Osteocyte (in vitro differentiated cells): ENCODE measurements around the gene METTL24. TPM values are rescaled to one million over a fixed set of nuclear protein-coding genes. Genes with fewer than 3 reads are reported as not detected.

Experiments
- DNase-seq: peaks from one replicate; pipeline ENCODE4 v3.0.0; 2021; ENCODE audit warnings: mixed read lengths; ENCODE audit not compliant: unreplicated experiment; ENCODE audit errors: extremely low spot score
- H3K27ac Mint-ChIP-seq: one replicate; pipeline ENCODE4 v1.8.0; 2021; ENCODE audit warnings: mild to moderate bottlenecking, mixed read lengths; ENCODE audit not compliant: unreplicated experiment
- H3K27me3 Mint-ChIP-seq: one replicate; pipeline ENCODE4 v1.8.0; 2021; ENCODE audit warnings: mixed read lengths; ENCODE audit not compliant: unreplicated experiment
- H3K36me3 Mint-ChIP-seq: one replicate; pipeline ENCODE4 v1.8.0; 2021; ENCODE audit warnings: mixed read lengths; ENCODE audit not compliant: unreplicated experiment
- H3K4me1 Mint-ChIP-seq: one replicate; pipeline ENCODE4 v1.8.0; 2021; ENCODE audit warnings: mixed read lengths; ENCODE audit not compliant: unreplicated experiment
- H3K4me3 Mint-ChIP-seq: one replicate; pipeline ENCODE4 v1.8.0; 2021; ENCODE audit warnings: mild to moderate bottlenecking, moderate library complexity, mixed read lengths; ENCODE audit not compliant: unreplicated experiment
- H3K9me3 Mint-ChIP-seq: one replicate; pipeline ENCODE4 v1.8.0; 2021; ENCODE audit warnings: mixed read lengths; ENCODE audit not compliant: unreplicated experiment
- CTCF ChIP-seq: fragments of 200-600 bp; sonication (generic); IDR thresholded peaks from 2 replicates; pipeline ENCODE4 v1.5.0; 2021; ENCODE audit warnings: antibody characterized with exemption, mild to moderate bottlenecking, moderate library complexity
- total RNA-seq: library from RNA; stranded (reverse); gene quantifications from 2 replicates; pipeline ENCODE4 v1.2.1, GENCODE V29; 2021

Gene METTL24
- total RNA-seq, 1 donor from 2014 or later: not detected

- no peak overlapping the region for H3K27ac Mint-ChIP-seq
- H3K4me3 Mint-ChIP-seq: no peak overlapping the region
- H3K27me3 Mint-ChIP-seq: peaks cover 5% of the 10 kb centered on the region
- H3K4me1 Mint-ChIP-seq: peaks cover 5% of the 10 kb centered on the region
- no peaks in the 10 kb centered on the region for H3K9me3 Mint-ChIP-seq
- H3K36me3 Mint-ChIP-seq: no peaks in the 10 kb centered on the region
- no peak for TF ChIP-seq CTCF
- no peak for DNase-seq
These were observed 34.9 kb downstream of the METTL24 start for GRCh38 chr6:110323258-110323657.

GRCh38 chr6:110322874-110323242 is 35.3 kb downstream of the METTL24 start:
- no peak for DNase-seq
- Mint-ChIP-seq H3K4me1 (peaks cover under 1% of the 10 kb centered on the region), H3K4me3 (no peak overlapping the region), H3K9me3 (no peaks in the 10 kb centered on the region), H3K27ac (no peak overlapping the region), H3K27me3 (peaks cover 5% of the 10 kb centered on the region), H3K36me3 (no peaks in the 10 kb centered on the region)
- TF ChIP-seq CTCF: no peak

GRCh38 chr6:110322151-110322873 is 35.8 kb downstream of the METTL24 start:
- TF ChIP-seq CTCF: no peak
- H3K4me3 Mint-ChIP-seq: no peak overlapping the region
- no peak overlapping the region for H3K27ac Mint-ChIP-seq

GRCh38 chr6:110320307-110320706 is 37.8 kb downstream of the METTL24 start:
- Mint-ChIP-seq H3K27ac (no peak overlapping the region), H3K9me3 (no peaks in the 10 kb centered on the region), H3K4me3 (no peak overlapping the region), H3K36me3 (no peaks in the 10 kb centered on the region), H3K27me3 (peaks cover 17% of the 10 kb centered on the region), H3K4me1 (no peaks in the 10 kb centered on the region)
- no peak for TF ChIP-seq CTCF
- no peak for DNase-seq

More at GRCh38 chr6:110322151-110322873, 35.8 kb downstream of the METTL24 start:
- Mint-ChIP-seq H3K4me1 (no peaks in the 10 kb centered on the region), H3K9me3 (no peaks in the 10 kb centered on the region), H3K36me3 (no peaks in the 10 kb centered on the region), H3K27me3 (peaks cover 9% of the 10 kb centered on the region)
- no peak for DNase-seq

DNA sequence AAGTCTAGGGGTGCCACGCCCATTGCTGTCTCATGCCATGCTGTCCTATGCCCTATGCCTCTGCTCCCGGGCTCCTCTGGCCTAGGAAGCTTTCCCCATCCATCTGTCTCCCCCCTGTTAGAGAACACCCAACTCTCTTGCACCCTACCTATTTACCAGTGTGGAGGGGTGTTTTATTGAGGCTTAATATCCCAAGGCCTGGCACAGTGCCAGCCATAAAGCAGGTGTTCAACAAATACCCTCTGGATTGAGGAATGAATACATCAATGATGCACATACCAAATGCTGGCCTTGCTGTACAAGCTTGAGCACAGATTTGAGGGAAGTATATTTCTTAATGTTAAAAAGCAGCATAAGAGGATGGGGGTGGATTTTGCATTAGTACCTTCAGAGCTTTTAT is 38.3 kb downstream of the METTL24 start:
- no peak for TF ChIP-seq CTCF
- no peak for DNase-seq
- Mint-ChIP-seq H3K9me3 (no peaks in the 10 kb centered on the region), H3K27ac (no peak overlapping the region), H3K4me1 (no peaks in the 10 kb centered on the region), H3K36me3 (no peaks in the 10 kb centered on the region), H3K27me3 (peaks cover 17% of the 10 kb centered on the region), H3K4me3 (no peak overlapping the region)
